Activated CD8-positive, alpha-beta memory T cell treated with anti-CD3 and anti-CD28 coated beads for 48 hours (primary cell): Measurements from ENCODE around the gene IFRD2.

ENCODE experiments used
- DNase-seq, 3 experiments: peaks; one replicate each; pipeline ENCODE4 v3.0.0-alpha.2; 2020; ENCODE audit warnings: low read depth in 2 of 3, low spot score in 2 of 3

IFRD2 gene

DNA sequence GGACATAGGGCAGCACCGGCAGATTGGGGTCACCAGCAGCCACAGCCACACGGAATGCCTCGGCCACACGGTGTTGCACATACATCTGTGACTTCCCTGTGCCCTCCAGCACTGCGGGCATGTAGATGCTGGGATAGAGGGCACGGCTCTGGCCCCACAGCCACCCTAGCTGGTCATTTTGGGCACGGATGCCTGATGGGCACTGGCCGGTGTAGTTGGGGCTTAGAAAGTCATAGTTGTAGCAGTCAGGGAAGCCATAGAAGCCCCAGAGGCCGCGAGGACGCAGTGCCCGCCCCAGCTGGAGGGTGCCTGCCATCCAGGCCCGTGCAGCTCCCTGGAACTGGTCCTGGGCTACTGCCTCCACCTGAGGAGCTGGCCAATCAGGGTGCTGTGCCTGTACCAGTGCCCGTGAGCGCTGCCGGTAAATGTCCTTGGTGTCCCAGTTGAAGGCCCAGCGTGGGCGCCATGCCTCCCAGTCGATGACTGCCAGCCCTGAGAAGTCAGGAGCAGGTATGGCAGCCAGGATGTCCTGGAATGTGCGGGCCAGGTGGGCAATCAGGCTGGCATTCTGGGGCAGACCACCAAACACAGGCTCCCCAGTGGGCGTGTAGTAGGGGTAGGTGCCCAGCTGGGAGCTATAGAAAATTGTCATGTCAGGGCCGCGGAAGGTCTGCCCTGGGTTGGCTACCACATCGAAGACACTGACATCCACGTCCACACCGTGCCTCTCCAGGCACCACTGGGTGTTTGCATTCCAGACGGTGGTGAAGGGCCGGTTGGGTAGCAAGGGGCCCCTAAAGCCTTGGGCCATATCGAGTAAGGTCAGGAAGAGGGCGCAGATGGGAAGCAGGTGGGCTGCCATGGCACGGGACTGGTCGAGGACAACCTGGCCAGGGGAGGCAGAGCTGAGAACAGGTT is 10.1 kb upstream of the IFRD2 start:
- DNase-seq = no peak

DNA sequence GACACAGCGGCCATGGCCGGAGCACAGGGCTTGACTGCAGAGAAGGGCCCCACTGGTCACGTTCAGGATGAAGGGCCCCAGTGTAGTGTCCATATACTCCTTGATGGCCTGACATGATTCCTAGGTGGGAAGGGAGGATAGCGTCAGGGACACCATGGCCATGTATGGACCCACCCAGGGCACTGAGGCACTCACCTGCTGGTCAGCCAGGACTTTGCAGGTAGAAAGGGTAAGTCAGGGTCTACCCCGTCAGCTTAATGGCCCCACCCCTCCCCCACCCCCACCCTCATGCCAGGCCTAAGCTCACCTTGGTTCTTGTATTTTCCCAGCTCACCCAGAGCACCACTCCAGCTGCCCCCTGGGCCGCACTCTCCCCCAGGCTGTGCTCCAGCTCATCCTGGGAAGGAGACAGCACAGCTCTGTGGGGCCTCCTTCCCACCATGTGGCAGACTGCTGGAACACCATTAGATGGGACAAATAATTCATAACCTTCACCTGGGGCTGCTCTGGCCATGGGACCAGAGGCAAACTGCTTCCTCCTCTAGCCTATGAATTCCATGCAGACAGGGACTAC is 8.5 kb upstream of the IFRD2 start:
- DNase-seq = no peak

DNA sequence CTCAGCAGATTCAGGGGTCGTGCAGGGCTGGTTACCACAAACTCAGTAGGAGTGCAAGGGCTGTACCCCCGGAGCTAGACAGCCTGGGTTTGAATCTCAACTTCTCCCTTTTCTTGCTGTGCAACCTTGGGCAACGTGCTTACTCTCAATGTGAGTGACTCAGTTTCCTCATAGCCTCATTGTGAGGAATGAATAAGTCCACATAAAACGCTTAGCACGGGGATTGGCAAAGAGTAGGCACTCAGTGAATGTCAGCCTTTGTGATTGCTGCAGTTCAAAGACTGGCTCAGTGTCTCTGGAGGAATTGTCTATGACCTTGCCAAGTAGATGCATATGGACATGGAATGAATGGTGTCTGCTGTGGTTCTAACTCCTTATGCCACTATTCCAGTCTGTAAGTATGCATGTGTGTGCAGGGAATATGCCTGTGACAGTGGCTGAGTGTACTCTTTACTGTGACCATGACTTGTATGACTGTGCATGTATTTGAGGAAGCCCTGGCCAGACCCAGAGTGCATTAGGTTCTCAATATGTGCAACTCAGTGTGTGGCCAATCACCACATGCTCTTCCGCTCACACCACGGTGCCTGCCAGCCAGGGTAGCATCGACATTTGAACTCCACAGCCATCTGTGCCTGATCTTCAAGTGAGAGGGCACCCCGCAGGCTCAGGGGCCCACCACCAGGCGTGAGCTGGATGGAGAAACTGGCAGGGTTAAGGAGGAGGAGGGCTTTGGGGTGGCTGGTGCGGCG is 7.9 kb upstream of the IFRD2 start:
- no peak for DNase-seq

- no peak for DNase-seq
Measured at GRCh38 chr3:50299638-50299928, 7.4 kb upstream of the IFRD2 start.

DNA sequence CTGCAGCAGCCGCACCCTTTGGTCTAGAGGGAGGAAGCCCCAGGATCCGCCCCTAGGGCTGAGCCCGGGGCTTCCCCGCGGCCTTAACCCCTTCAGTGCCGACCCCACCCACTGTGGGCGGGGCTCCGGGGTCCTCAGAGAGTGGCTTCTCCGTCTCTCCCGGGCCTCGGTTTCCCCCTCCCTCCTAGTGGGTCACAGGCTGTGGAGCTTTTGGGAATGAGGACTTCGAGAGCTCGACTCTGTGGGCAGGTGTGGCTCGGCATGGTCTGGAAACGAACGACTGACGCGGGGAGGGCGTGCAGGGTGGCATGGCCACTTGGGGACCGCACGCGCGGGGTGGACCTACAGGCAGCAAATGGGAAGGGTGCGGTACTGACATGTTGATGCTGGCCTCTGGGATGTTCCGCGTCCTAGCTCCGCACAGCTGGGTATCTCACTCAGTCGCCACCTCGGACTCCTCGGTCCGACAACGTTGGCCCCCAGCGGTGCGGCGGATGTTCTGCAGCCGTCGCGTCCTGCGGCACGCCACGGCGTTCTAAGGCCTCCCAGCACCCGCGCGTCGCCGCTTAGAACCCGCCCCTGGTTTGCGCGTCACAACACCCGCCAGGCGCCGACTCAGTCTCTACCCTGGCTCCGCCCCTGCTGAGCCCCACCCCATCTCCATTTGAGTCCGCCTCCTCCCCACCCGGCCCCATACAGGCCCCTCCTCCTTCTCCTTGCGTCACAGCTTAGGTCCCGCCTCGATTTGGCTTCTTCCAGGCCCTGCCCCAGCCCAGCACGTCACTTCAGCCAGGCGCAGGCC is 6.8 kb upstream of the IFRD2 start, which contains the start of the genes HYAL3 and NAA80:
TSS of gene HYAL3 (minus strand) at position 570 of the 802 bp plus-strand sequence. CDS start 3,803 bp downstream, outside the sequence.
TSS of gene NAA80 (minus strand) at position 570 of the 802 bp plus-strand sequence. CDS start 1,942 bp downstream, outside the sequence.
- peak; percentile 96 to 98 (median 96) for DNase-seq

- no peak for DNase-seq
Measured at GRCh38 chr3:50297896-50298725, 5.9 kb upstream of the IFRD2 start.

GRCh38 chr3:50297384-50297775 is 5.2 kb upstream of the IFRD2 start:
- DNase-seq = no peak

GRCh38 chr3:50296721-50297383 is 4.6 kb upstream of the IFRD2 start:
- DNase-seq = no peak

- DNase-seq = no peak
Measured at GRCh38 chr3:50295553-50296431, 3.6 kb upstream of the IFRD2 start.

DNA sequence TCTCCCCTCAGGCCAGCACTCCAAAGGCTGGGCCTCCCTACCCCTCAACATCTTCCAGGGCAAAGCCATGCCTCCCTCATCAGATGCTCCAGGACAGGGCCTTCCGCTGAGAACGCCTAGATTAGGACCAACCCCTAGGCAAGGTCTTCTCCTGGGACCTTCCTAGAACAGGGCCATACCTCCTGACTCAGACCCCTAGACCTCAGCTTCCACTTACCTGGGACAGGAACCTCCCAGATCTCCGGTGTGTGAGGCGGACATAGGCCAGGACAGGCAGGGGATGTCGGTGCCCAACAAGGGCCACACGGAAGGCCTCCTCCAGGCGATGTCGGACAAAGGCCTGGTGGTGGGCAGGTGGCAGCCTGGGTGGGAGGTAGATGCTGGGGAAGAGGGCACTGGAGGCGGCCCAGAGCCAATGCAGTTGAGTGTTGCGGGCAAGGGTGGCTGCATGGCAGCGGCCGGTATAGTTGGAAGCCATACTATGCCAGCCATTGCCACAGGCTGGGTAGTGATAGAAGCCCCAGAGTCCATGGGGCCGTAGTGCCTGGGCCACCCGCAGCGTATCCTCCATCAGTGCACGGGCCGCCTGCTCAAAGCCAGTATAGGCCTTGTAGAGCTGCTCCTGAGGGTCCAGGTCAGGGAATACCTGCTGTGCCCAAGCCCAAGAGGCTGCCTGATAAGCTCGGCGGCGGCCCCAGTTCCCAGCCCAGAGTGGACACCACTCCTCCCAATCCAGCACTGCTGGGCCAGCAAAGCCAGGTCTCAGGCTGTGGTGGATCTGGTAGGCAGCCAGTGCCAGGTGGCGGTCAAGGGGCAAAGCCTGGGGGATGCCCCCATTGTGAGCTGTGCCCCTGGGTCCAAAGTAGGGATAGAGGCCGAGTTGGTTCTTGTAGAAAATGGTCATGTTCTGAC is 2.5 kb upstream of the IFRD2 start:
- DNase-seq = no peak

- DNase-seq = no peak
Measured at GRCh38 chr3:50294089-50294488, 1.9 kb upstream of the IFRD2 start.

DNA sequence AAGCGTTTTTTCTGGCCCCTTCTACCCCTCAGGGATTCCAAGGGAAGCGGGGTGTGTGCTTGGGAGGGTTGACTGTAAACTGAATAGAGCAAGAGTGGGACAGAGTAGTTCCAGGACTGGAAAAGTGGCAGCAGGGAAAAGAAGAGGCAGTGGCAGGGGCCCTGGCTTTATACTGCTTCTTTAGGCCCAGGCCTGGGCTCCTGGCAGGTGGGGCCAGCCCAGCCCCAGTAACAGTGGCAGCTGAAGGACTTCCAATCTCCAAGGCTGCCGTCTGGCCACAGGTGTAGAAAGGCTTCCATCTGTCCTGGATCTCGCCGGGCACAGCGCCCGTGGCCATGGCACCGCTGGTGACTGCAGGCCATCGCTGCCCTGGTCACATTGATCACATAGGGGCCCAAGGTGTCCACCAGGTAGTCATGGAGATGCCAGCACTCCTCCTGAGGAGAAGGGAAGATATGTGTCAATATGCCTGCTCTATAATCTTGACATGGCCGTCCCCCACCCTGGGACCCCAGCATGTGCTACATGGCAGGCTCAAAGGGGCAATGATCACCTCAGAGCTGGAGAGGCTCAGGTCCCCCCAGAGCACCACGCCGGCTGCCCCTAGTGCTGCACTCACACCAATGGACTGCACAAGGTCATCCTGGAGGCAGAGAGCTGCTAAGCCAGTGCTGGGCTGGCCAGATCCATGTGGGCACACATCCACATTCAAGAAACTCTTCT is 1.0 kb upstream of the IFRD2 start:
- no peak for DNase-seq

DNA sequence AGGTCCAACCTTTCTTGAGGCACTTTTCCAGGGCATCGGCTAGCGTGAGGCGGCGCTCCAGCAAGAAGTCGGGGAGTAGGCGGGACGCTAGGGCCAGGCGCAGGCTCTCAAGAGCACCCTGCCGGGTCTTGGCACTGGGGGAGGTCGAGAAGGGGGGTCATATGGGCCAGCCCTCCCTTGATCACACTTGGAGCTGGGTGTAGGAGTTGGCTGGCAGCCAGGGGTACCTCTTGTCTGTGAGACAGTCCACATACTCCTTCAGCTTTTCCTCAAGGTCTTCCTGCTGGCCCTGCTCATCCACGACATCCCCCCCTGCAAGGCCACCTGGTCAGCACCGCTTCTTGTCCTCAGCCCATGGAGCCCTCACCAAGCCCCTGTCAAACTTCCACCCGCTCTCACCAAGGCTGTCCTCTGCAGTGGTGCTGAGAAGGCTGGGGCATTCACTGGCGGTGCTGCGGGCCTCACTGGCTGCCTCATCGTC is 2.0 kb downstream of the IFRD2 start:
- DNase-seq = no peak

- DNase-seq = no peak
Measured at GRCh38 chr3:50289130-50289529, 3.1 kb downstream of the IFRD2 start.

DNA sequence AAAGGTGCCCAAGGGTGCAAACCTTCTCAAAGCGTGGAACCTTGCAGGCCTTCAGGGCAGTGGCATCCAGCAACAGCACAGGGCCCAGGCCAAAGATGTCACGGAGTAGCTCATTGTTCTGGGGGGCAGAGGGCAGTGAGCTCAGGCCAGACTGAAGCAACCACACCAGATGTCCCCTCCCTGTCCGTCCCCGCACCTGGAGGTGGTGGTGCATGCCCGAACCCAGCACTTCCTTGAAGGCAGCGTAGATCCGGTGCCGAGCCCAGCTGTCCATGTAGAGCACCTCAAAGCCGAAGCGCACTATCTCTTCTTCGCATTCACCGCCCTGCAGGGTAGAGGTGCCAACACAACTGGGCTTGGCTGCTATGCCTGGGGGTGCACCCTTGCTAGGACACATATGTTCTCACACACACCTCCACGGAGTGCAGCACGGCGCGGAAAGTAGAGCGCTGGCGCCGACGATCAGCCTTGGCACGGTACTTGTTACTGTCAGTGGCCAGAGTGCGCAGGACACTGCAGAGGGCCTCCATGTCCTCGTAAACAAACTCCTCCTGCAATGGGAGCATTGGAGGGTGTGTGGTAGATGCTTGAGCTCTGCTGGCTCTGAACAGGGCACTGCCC is 3.7 kb downstream of the IFRD2 start:
- DNase-seq = no peak

- DNase-seq = no peak
Measured at GRCh38 chr3:50287262-50287661, 5.0 kb downstream of the IFRD2 start.
